NT2/D1 (cell line): Measurements from ENCODE around the gene TFAP2E.

ENCODE experiments used
- DNase-seq: peaks from one replicate; pipeline ENCODE4 v3.0.0-alpha.2; 2011; ENCODE audit warnings: low read depth, low spot score
- H3K27me3 ChIP-seq: 2 replicates; pipeline ENCODE4 v1.6.0; 2011; ENCODE audit warnings: mild to moderate bottlenecking; ENCODE audit not compliant: insufficient read length, insufficient read depth
- H3K36me3 ChIP-seq: 2 replicates; pipeline ENCODE4 v1.6.1; 2011; ENCODE audit warnings: mild to moderate bottlenecking, low read length, mixed read lengths; ENCODE audit not compliant: insufficient read depth, insufficient read length
- H3K4me1 ChIP-seq: 2 replicates; pipeline ENCODE4 v1.5.1; 2011; ENCODE audit not compliant: insufficient read depth, insufficient read length
- H3K4me3 ChIP-seq: 2 replicates; pipeline ENCODE4 v1.5.1; 2011; ENCODE audit warnings: low read depth; ENCODE audit not compliant: insufficient read length
- H3K9ac ChIP-seq: 2 replicates; pipeline ENCODE4 v1.6.0; 2011; ENCODE audit warnings: low read depth; ENCODE audit not compliant: insufficient read length
- H3K9me3 ChIP-seq: 2 replicates; pipeline ENCODE4 v1.5.1; 2011; ENCODE audit warnings: mild to moderate bottlenecking, low read length; ENCODE audit not compliant: insufficient read depth
- SUZ12 ChIP-seq: IDR thresholded peaks from 2 replicates; pipeline ENCODE4 v1.6.1; 2011; ENCODE audit not compliant: insufficient read length, insufficient read depth; ENCODE audit errors: extremely low read depth
- YY1 ChIP-seq: IDR thresholded peaks from 2 replicates; pipeline ENCODE4 v1.6.1; 2011; ENCODE audit not compliant: insufficient read length, insufficient read depth
- ZNF274 ChIP-seq: IDR thresholded peaks from 2 replicates; pipeline ENCODE4 v1.6.1; 2011; ENCODE audit warnings: mild to moderate bottlenecking, low read depth, low read length

Gene TFAP2E

DNA sequence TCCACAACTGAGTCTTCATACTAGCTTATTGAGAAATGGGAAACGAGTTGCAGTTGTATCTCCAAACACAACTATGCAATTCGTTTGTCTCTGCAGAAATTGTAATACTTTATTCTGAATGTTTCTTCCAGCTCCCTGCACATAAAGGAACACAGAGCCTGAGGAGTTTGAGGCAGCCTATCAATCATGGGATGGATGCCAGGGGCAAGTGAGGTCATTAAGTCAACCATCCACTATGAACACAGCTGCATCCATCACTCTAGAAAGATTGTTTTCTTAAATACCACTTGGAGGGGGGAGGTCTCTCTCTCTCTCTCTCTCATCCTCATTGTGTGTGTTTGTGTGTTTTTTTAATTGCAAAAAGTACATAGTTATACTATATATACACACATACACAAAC is 71.1 kb downstream of the TFAP2E start:
- no peak overlapping the region for H3K4me3 ChIP-seq
- H3K9ac ChIP-seq, result no peak overlapping the region
- H3K27me3 ChIP-seq, result peaks cover 15% of the 10 kb centered on the region
- peaks cover 14% of the 10 kb centered on the region for H3K36me3 ChIP-seq
- no peaks in the 10 kb centered on the region for H3K4me1 ChIP-seq
- TF ChIP-seq ZNF274 (no peak), YY1 (no peak), SUZ12 (no peak)
- peaks cover 7% of the 10 kb centered on the region; the same call in 1 of the 2 replicates for H3K9me3 ChIP-seq
- DNase-seq, result no peak
